Stimulated activated naive CD8-positive, alpha-beta T cell treated with anti-CD3 and anti-CD28 coated beads, Interleukin-15, Interleukin-2, amounts not matched to agents 100 ng/mL and 50 ng/mL, for 24 hours (primary cell): Measurements from ENCODE around the gene ACTR10.

ENCODE experiments used
- H3K27ac Mint-ChIP-seq: one replicate; pipeline ENCODE4 v1.8.0; 2021; ENCODE audit warnings: mild to moderate bottlenecking, mixed read lengths
- H3K27me3 Mint-ChIP-seq: one replicate; pipeline ENCODE4 v1.8.0; 2021; ENCODE audit warnings: mixed read lengths
- H3K36me3 Mint-ChIP-seq: one replicate; pipeline ENCODE4 v1.8.0; 2021; ENCODE audit warnings: low read depth, mixed read lengths
- H3K4me1 Mint-ChIP-seq: one replicate; pipeline ENCODE4 v1.8.0; 2021; ENCODE audit warnings: low read depth, mixed read lengths
- H3K4me3 Mint-ChIP-seq: one replicate; pipeline ENCODE4 v1.8.0; 2021; ENCODE audit warnings: mild to moderate bottlenecking, mixed read lengths
- H3K9me3 Mint-ChIP-seq: one replicate; pipeline ENCODE4 v1.8.0; 2021; ENCODE audit warnings: mixed read lengths

ACTR10 gene

DNA sequence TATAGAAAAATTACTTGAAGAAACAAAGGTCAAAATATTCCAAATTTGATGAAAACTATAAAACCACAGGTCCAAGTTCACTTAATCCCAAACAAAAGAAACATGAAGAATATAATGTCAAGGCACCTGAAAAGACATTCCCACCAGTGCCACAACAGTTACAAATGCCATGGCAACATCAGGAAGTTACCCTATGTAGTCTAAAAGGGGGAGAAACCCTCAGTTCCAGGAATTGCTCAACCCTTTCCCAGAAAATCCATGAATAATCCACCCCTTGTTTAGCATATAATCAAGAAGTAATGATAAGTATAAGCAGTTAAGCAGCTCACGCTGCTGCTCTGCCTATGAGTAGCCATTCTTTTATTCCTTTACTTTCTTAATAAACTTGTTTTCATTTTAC is 3.8 kb upstream of the ACTR10 start:
- Mint-ChIP-seq H3K9me3 (no peaks in the 10 kb centered on the region), H3K4me3 (no peak overlapping the region), H3K27ac (no peak overlapping the region), H3K4me1 (peaks cover 23% of the 10 kb centered on the region), H3K36me3 (peaks cover under 1% of the 10 kb centered on the region), H3K27me3 (no peaks in the 10 kb centered on the region)

DNA sequence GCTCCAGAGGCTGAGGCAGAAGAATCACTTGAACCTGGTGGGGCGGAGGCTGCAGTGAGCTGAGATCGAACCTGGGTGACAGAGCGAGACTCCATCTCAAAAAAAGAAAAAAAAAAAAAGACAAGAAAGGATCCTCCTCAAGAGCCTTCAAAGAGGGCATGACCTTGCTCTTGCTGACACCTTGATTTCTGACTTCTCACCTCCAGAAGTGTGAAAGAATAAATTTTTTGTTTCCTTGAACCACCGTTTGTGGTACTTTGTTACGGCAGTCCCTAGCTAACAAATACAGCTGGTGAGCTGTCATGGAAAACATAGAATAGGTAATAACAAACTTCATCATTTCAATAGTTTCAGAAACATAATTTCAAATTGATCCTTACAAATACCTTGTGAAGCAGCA is 1.9 kb upstream of the ACTR10 start:
- Mint-ChIP-seq H3K4me3 (no peak overlapping the region), H3K27me3 (no peaks in the 10 kb centered on the region), H3K36me3 (peaks cover 4% of the 10 kb centered on the region), H3K4me1 (peaks cover 32% of the 10 kb centered on the region), H3K27ac (no peak overlapping the region), H3K9me3 (no peaks in the 10 kb centered on the region)

DNA sequence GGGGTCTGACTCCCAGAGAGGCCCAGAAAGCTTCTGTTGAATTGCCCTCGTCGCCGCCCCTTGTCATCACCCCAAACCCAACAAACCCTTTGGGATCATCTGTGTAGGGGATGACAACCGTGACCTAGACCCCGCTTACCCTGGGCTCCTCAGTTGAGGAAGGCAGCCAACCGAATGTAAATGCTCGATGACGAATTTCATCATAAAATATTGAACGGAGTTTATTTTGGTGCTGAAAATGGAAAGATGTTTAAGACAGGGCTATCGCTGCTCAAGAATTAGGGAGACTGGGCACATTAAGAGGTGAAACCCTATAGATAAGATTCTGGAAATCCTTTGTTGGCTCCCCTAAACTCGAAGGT is 512 bp downstream of the ACTR10 start:
- H3K27ac Mint-ChIP-seq, result peak overlapping the region; percentile 88
- H3K4me1 Mint-ChIP-seq, result peaks cover 32% of the 10 kb centered on the region
- peak overlapping the region; percentile 92 for H3K4me3 Mint-ChIP-seq
- no peaks in the 10 kb centered on the region for H3K27me3 Mint-ChIP-seq
- H3K36me3 Mint-ChIP-seq, result peaks cover 18% of the 10 kb centered on the region
- H3K9me3 Mint-ChIP-seq, result no peaks in the 10 kb centered on the region

DNA sequence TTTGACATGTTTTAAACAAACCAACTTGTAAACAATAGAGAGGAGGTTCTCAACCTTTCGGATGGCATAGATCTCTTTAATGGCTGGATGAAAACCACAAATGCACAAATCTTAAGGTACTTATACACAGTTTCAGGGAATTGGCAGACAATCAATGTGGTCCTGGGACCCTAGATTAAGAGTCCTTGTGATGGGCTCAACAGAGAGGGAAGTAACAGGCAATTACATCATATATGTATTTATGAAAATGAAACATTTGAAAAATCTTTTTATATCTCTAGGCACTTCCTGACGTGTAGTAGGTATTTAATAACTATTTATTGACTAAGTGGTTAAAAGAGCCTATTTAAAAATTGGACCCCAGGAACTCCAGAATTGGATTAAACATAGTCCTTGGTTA is 897 bp downstream of the ACTR10 start:
- Mint-ChIP-seq H3K27ac (peak overlapping the region; percentile 88), H3K36me3 (peaks cover 18% of the 10 kb centered on the region), H3K27me3 (no peaks in the 10 kb centered on the region), H3K4me1 (peaks cover 32% of the 10 kb centered on the region), H3K9me3 (no peaks in the 10 kb centered on the region), H3K4me3 (peak overlapping the region; percentile 92)

DNA sequence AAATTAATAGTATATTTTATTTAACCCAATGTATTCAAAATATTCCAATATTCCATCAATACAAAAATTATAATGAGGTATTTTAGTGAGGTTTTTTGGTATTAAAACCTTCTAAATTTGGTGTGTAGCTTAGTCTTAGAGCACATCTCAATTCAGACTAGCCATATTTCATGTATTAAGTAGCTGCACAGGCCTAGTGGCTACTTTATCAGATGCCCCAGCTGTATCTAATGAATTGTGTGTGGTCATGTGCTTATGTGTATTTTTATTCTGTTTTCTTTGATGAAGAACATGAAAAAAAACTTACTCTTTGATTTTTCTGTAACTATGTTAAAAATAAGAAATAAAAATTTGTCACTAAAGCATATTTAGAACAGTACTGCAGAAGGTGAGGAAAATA is 13.2 kb downstream of the ACTR10 start:
- H3K9me3 Mint-ChIP-seq, result peaks cover 3% of the 10 kb centered on the region
- H3K4me1 Mint-ChIP-seq, result peaks cover 6% of the 10 kb centered on the region
- H3K4me3 Mint-ChIP-seq, result no peak overlapping the region
- peaks cover 47% of the 10 kb centered on the region for H3K36me3 Mint-ChIP-seq
- H3K27me3 Mint-ChIP-seq, result no peaks in the 10 kb centered on the region
- H3K27ac Mint-ChIP-seq, result no peak overlapping the region

DNA sequence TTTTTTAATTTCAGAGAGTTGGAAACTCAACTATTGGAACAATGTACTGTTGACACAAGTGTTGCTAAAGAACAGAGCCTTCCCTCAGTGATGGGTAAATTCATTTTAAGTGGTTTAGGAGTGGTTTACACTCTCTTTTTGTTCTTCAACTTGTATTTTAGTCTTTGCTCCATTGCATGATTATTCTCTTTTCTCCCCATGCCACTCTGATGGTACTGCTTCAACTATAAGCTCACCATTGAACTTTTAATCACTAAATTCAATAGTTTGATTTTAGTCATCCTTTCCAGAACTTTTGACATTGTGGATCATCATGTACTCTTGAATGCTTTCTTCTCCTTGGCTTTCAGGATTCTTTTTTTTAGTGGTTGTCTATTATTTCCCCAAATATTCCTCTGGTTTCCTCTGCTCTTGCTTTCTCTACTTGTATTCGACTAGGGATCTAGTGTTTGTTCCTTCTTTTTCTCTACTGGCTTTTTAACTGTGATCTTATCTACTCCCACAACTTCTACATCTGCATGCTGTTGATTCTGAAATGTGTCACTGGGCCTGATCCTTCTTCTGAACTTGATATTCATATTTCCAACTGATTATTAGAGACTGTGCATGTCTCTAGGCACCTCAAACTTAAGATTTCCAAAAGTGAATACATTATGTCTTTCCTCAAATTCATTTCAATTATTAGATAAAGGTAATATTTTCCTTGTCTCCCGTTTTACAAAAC is 15.4 kb downstream of the ACTR10 start:
- H3K27me3 Mint-ChIP-seq, result no peaks in the 10 kb centered on the region
- no peak overlapping the region for H3K4me3 Mint-ChIP-seq
- peaks cover 39% of the 10 kb centered on the region for H3K36me3 Mint-ChIP-seq
- H3K9me3 Mint-ChIP-seq, result peaks cover 3% of the 10 kb centered on the region
- peak overlapping the region; percentile 56 for H3K27ac Mint-ChIP-seq
- H3K4me1 Mint-ChIP-seq, result peaks cover 6% of the 10 kb centered on the region

DNA sequence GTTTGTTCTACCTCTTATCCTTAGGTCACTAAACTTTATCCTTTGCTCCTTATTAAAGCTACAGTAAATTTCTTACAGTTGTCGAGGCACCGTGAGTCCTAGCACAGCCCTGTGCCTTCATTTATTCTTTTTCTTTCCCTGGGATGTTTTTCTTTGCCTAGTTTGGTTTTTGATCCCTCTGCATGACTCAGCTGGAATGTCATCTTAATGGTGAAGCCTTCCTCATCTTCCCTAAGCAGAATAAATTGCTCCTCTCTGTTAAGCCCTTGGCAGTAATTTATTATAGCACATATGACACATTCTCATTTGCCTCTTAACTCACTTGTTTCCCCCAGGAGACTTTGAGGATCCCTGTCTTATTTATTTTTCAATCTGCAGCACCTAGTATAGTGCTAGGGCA is 16.6 kb downstream of the ACTR10 start:
- peaks cover 3% of the 10 kb centered on the region for H3K9me3 Mint-ChIP-seq

DNA sequence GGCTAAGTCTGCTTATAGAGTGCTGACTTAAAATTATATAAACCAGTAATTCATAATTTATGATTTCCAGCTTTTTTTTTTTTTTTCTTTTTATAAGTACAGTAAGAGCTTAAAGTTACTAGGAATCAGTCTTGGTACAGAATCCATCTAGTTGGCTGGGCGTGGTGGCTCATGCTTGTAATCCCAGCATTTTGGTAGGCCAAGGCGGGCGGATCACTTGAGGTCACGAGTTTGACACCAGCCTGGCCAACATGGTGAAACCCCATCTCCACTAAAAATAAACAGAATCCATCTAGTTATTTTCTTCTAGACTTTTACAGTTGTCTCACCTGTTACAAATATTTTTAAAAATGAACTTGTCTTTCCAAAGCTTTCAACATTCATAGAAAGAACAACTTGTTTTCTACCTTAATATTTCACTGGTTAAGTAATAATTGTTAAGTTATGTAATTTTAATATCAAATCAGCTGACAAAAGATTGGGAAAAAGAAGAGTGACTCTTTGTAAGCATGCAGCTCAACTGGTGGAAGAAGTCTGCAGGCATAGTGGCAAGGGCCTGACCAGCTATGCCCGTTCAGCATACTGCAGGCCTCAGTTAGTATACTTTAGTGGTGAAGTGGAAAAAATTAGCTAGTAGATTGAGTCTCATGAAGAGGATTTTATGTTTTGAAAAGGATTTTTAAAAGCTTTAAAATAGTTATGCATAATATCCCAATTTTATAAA is 27.3 kb downstream of the ACTR10 start:
- Mint-ChIP-seq H3K36me3 (peaks cover 26% of the 10 kb centered on the region), H3K9me3 (no peaks in the 10 kb centered on the region), H3K4me1 (no peaks in the 10 kb centered on the region), H3K4me3 (no peak overlapping the region), H3K27ac (no peak overlapping the region), H3K27me3 (no peaks in the 10 kb centered on the region)

More for the DNA sequence above, 16.6 kb downstream of the ACTR10 start:
- Mint-ChIP-seq H3K27me3 (no peaks in the 10 kb centered on the region), H3K4me3 (no peak overlapping the region), H3K27ac (no peak overlapping the region), H3K36me3 (peaks cover 36% of the 10 kb centered on the region), H3K4me1 (peaks cover 6% of the 10 kb centered on the region)

DNA sequence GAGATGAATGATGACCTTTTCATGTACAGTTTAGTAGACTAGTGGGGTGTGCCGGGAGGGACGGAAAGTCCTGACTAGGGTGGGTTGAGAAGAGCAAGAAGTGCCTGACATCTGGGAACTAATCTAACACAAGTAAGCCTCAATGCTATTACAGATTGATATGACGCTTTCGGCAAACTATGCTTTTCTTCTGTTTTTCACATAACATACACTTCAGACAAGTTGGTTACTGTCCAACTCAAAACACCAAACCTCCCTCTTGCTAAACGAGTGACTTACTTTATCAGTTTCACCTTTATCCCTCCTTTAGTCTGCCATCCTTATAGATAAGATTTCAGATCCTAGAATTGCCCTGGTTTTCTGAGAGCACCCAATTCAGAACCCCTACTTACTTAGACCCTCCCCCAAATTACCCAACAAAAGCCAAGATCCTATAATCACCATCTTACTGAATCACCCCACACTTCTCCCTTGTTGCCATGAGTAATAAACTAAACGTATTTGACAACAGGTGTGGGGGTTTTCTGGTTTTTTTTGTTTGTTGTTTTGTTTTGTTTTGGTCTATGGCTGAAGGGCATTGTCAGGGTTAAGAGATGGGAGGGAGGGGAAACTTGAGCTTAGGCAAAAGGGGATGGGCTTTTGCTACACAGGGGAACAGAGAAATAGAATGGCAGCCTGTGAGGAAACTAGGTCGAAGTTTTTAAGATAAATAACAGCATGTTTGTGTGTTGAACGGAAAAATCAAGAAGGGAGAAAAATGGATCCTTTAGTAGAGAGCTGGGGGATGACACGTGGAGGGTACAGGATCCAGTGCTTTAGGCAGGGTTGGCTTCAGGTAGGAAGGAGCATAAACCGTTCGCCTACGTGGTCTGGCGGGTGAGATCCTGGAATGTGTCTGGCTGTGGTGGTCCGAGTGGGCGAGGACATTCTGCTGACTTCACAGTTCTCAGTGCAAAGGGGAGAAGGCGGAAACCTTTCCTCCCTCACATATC is 38.6 kb downstream of the ACTR10 start:
- H3K4me1 Mint-ChIP-seq, result peaks cover 16% of the 10 kb centered on the region
- no peaks in the 10 kb centered on the region for H3K27me3 Mint-ChIP-seq
- peaks cover under 1% of the 10 kb centered on the region for H3K36me3 Mint-ChIP-seq
- H3K9me3 Mint-ChIP-seq, result no peaks in the 10 kb centered on the region
- H3K27ac Mint-ChIP-seq, result no peak overlapping the region
- no peak overlapping the region for H3K4me3 Mint-ChIP-seq

DNA sequence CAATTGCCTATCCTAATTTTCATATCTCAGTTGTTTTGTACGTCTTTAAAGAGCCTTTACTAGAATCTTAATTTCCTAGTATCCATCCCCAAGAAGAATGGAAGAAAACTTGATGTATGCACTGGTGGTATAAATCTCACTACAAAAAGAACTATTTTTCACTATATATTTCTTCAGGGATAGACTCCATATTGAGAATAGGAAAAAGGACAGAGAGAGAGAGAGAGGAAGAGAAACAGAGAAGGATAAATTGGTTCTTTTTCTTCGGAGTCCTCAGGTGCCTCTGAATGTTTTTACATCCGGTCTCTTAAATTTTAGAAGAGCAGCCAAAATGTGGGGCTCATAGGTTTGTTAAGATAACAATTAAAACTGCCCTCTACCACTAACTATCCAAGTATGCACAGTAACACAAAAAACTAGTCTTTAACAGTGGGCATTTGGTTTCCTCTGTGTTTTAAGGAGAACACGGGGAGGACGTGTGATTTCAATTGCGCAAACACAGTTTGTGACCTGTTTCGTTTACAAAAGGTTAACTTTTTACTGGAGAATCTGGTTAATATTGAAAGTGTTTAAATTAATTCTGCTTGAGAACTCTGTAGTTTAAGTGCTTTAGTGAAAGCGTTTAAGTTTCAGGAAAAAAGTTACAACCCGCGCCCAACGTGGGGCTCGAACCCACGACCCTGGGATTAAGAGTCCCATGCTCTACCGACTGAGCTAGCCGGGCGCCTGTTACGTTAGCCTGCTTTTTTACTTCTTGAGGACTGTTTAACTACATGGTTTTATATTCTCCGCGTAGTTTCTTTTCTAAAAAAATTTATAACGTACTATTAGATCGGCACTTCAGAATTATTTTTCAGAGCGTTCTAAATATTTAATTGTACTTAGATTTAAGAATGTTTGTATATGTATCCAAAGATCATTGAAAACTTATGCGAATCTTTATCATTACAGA is 39.6 kb downstream of the ACTR10 start:
- H3K27ac Mint-ChIP-seq, result no peak overlapping the region
- no peaks in the 10 kb centered on the region for H3K27me3 Mint-ChIP-seq
- H3K36me3 Mint-ChIP-seq, result no peaks in the 10 kb centered on the region
- peaks cover 20% of the 10 kb centered on the region for H3K4me1 Mint-ChIP-seq
- H3K4me3 Mint-ChIP-seq, result no peak overlapping the region
- H3K9me3 Mint-ChIP-seq, result no peaks in the 10 kb centered on the region

DNA sequence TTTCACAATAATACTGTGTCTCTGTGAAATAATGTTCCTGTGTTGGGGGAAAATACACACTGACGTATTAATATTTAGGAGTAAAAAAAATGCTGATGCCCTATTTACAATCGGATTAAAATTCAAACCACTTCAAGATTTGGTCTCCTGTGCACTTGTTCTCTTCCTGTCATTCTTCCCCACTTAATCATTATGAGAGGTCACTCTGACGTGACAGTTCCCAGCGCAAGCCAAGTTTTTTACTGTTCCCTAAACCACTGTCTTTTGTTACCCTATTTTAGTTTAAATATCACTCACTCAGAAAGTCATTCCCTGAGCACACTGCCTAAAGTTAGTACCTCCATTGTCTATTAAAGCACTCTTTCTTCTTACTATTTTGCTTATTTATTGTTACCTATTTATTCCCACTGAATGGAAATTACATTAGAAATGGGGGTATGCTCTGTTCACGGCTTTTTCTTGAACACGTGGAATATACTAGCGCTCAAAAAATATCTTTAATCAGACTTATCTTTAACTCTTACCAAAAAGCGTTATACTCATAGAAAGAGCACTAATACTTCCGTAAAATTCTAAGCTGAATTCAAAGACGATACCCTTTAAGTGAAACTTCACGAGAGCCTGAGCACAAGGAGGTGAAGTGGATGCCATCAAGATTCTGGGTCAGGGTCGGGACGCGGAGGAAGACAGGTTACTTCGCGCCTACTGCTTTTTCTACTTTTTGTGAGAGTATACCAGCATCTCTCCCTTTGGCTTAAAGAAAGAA is 44.0 kb downstream of the ACTR10 start:
- H3K36me3 Mint-ChIP-seq, result peaks cover 22% of the 10 kb centered on the region
- peak overlapping the region; percentile 97 for H3K27ac Mint-ChIP-seq
- H3K27me3 Mint-ChIP-seq, result no peaks in the 10 kb centered on the region
- no peaks in the 10 kb centered on the region for H3K9me3 Mint-ChIP-seq
- H3K4me3 Mint-ChIP-seq, result peak overlapping the region; percentile 93
- H3K4me1 Mint-ChIP-seq, result peaks cover 53% of the 10 kb centered on the region

DNA sequence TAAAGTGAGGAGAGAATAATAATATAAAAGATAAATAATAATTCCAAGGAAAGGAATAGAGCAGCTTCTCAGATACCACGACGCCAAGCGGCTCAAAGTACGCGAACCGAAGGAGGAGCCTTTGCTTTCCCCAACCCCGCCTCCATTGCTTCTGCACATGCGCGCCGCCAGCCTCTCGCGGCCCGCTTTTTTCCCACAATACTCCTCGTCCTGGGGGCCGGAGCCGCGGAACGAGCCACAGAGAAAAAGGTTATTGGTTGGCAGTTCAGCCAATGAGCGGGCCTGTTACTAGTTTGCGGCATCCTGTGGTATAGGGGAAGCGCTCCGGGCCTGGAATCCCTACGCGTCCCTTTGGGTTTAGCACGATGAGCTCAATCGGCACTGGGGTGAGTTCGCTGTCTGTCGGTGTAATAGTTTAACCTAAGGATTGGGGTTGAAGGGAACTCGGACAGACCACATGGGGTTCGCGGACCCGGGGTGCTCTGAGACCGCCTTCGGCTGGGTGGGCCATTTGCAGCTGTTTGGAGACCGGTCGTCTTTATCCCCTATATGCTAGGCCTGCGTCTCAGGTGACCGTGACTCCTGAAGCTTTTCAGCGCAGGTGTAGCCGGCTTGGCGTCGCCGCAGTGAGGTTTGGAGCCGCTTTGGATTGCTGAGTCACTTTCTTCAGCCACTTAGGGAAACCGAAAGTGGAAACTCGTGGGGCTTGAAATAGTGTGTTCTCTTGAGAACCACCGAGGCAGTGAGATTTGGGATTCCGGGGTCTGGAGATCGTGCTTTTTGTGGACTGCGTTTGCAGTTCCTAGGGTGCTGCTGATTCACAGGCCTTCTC is 44.8 kb downstream of the ACTR10 start, which contains the start of gene PSMA3:
Gene PSMA3 (plus strand): TSS at position 288 of the 832 bp plus-strand sequence. CDS start 78 bp downstream, at position 366.
- peak within 1 kb of the TSS; percentile 93 for H3K4me3 Mint-ChIP-seq
- H3K27ac Mint-ChIP-seq, result peak within 1 kb of the TSS; percentile 97
- H3K9me3 Mint-ChIP-seq, result no peaks in the 10 kb centered on the region
- no peaks in the 10 kb centered on the region for H3K27me3 Mint-ChIP-seq
- peaks cover 53% of the 10 kb centered on the region for H3K4me1 Mint-ChIP-seq
- peaks cover 22% of the 10 kb centered on the region for H3K36me3 Mint-ChIP-seq

DNA sequence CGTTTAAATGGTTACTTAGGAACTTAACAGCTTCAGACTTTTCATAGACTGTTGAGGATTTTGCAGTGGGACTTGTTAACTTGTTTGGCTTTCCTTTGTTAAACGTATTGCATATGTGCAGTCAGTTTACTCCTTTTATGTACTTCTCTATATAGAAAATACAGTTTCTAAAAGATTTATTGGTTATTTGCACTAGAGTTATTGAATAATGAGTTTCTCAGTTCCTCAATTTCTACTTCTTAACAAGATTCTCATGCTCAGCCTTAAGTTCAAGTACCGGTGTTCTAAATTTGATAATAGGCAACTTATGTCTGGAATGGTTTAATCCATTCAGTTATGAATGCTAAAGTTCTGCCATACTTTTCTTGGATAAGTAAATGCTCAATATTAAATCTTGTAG is 45.6 kb downstream of the ACTR10 start:
- no peaks in the 10 kb centered on the region for H3K27me3 Mint-ChIP-seq
- peak overlapping the region; percentile 97 for H3K27ac Mint-ChIP-seq
- H3K4me3 Mint-ChIP-seq, result peak overlapping the region; percentile 93
- H3K4me1 Mint-ChIP-seq, result peaks cover 59% of the 10 kb centered on the region
- no peaks in the 10 kb centered on the region for H3K9me3 Mint-ChIP-seq
- peaks cover 28% of the 10 kb centered on the region for H3K36me3 Mint-ChIP-seq
